Testis (tissue), 2 donors: Measurements from ENCODE around the gene NFIB.

Experiments used
- POLR2A ChIP-seq: fragments of 450-650 bp; IDR thresholded peaks from one replicate; pipeline ENCODE4 v1.6.1; 2017; ENCODE audit warnings: antibody characterized with exemption, mild to moderate bottlenecking, moderate library complexity
- TF ChIP-seq, protein P1 (sequence below), 3 experiments: fragments of 450-650 bp in 2 of 3; fragments of 200-600 bp in 1 of 3; sonication (generic) in 1 of 3; IDR thresholded peaks; one replicate each; pipeline ENCODE4 v1.5.1; 2016 to 2019; ENCODE audit warnings: antibody characterized with exemption in 3 of 3, mild to moderate bottlenecking in 2 of 3, moderate library complexity in 1 of 3

DNA sequence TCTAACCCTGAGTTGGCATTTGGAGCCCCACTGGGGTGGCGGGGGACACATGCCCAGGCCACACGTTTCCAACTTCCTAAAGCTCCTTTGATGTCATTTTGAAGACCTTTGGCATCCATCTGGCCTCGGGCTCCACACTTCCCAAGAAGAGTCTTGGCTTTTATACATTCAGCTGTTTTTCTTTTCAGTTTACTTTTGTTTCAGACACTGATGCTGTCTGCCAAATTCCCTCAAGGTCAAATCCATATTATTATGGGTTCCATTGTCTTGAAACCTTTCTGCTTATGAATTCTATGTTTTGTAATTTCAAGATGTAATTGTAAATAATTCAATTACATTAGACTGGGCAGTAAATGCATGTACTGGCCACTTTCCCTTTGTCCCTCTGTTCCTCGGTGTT lies 23.7 kb upstream of the NFIB start:
- TF ChIP-seq, protein P1, sequence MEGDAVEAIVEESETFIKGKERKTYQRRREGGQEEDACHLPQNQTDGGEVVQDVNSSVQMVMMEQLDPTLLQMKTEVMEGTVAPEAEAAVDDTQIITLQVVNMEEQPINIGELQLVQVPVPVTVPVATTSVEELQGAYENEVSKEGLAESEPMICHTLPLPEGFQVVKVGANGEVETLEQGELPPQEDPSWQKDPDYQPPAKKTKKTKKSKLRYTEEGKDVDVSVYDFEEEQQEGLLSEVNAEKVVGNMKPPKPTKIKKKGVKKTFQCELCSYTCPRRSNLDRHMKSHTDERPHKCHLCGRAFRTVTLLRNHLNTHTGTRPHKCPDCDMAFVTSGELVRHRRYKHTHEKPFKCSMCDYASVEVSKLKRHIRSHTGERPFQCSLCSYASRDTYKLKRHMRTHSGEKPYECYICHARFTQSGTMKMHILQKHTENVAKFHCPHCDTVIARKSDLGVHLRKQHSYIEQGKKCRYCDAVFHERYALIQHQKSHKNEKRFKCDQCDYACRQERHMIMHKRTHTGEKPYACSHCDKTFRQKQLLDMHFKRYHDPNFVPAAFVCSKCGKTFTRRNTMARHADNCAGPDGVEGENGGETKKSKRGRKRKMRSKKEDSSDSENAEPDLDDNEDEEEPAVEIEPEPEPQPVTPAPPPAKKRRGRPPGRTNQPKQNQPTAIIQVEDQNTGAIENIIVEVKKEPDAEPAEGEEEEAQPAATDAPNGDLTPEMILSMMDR (IDR thresholded peaks at IDR 0.05) = no peak
- TF ChIP-seq POLR2A = no peak
